Keratinocyte (primary cell): ENCODE data around the gene SNX15. TPM values are rescaled to one million over a fixed set of nuclear protein-coding genes. Genes with fewer than 3 reads are reported as not detected.

Source experiments
- DNase-seq: peaks from one replicate; pipeline ENCODE4 v3.0.0-alpha.2; 2011; ENCODE audit warnings: low read depth, missing footprints, low spot score
- FAIRE-seq: peaks from 2 replicates; lab custom pipeline; 2011; peaks lifted over from hg19 to GRCh38; lab: Jason Lieb, UNC
- H2AFZ ChIP-seq: 2 replicates; pipeline ENCODE4 v1.6.0; 2012; ENCODE audit warnings: low read length, control low read depth, inconsistent platforms; ENCODE audit not compliant: control insufficient read depth
- H3K27ac ChIP-seq: 2 replicates; pipeline ENCODE4 v1.5.1; 2011; ENCODE audit warnings: low read length; ENCODE audit not compliant: control insufficient read depth, insufficient read depth
- H3K27me3 ChIP-seq: 3 replicates; pipeline ENCODE4 v1.6.0; 2011; ENCODE audit warnings: low read length; ENCODE audit not compliant: control insufficient read depth, insufficient read depth; ENCODE audit errors: extremely low read depth
- H3K36me3 ChIP-seq, 2 experiments: 2 replicates in 1 of 2; 3 replicates in 1 of 2; pipeline ENCODE4 v1.5.1; 2011; ENCODE audit warnings: low read length in 2 of 2, mild to moderate bottlenecking in 1 of 2; ENCODE audit not compliant: control insufficient read depth in 2 of 2, insufficient read depth in 2 of 2; ENCODE audit errors: extremely low read depth in 1 of 2
- H3K4me1 ChIP-seq: 3 replicates; pipeline ENCODE4 v1.5.1; 2011; ENCODE audit warnings: low read length; ENCODE audit not compliant: control insufficient read depth, insufficient read depth; ENCODE audit errors: extremely low read depth
- H3K4me2 ChIP-seq: 3 replicates; pipeline ENCODE4 v1.6.0; 2011; ENCODE audit warnings: low read depth, low read length; ENCODE audit not compliant: control insufficient read depth, insufficient read depth; ENCODE audit errors: extremely low read depth
- H3K4me3 ChIP-seq, 3 experiments: fragments of 200-600 bp in 1 of 3; sonication (generic) in 1 of 3; 2 replicates in 2 of 3; 3 replicates in 1 of 3; pipeline ENCODE4 v1.5.1; 2011 to 2016; ENCODE audit warnings: low read length in 3 of 3, mild to moderate bottlenecking in 3 of 3, control low read depth in 2 of 3, inconsistent platforms in 1 of 3, low read depth in 1 of 3, mixed read lengths in 1 of 3, mixed run types in 1 of 3, moderate library complexity in 1 of 3; ENCODE audit not compliant: control insufficient read depth in 2 of 3, insufficient read depth in 2 of 3; ENCODE audit errors: extremely low read depth in 1 of 3
- H3K79me2 ChIP-seq: 2 replicates; pipeline ENCODE4 v1.6.0; 2012; ENCODE audit warnings: low read length; ENCODE audit not compliant: control insufficient read depth, insufficient read depth
- H3K9ac ChIP-seq: 3 replicates; pipeline ENCODE4 v1.6.0; 2011; ENCODE audit warnings: low read length; ENCODE audit not compliant: control insufficient read depth, insufficient read depth; ENCODE audit errors: extremely low read depth
- H3K9me1 ChIP-seq: 3 replicates; pipeline ENCODE4 v1.6.0; 2011; ENCODE audit warnings: low read length; ENCODE audit not compliant: control insufficient read depth, insufficient read depth; ENCODE audit errors: extremely low read depth
- H3K9me3 ChIP-seq: 2 replicates; pipeline ENCODE4 v1.5.1; 2012; ENCODE audit warnings: low read depth, low read length; ENCODE audit not compliant: control insufficient read depth
- H4K20me1 ChIP-seq: 3 replicates; pipeline ENCODE4 v1.6.0; 2011; ENCODE audit warnings: low read length; ENCODE audit not compliant: control insufficient read depth, insufficient read depth; ENCODE audit errors: extremely low read depth
- CTCF ChIP-seq, 3 experiments: IDR thresholded peaks in 1 of 3; conservative IDR thresholded peaks in 1 of 3; optimal IDR thresholded peaks in 1 of 3; 2 replicates in 2 of 3; 3 replicates in 1 of 3; pipeline versions ENCODE3 to v1.5.1; 2011; ENCODE audit warnings: low read length in 3 of 3, mild to moderate bottlenecking in 3 of 3, moderate library complexity in 2 of 3, control low read depth in 1 of 3, inconsistent platforms in 1 of 3; ENCODE audit not compliant: insufficient read depth in 2 of 3; ENCODE audit errors: extremely low read depth in 1 of 3
- EZH2 ChIP-seq: IDR thresholded peaks from one replicate; pipeline ENCODE4 v1.6.1; 2012; ENCODE audit warnings: inconsistent platforms, mild to moderate bottlenecking, low read length, moderate library complexity
- dilution Hi-C: fragments of 300-500 bp; cut with MboI; formaldehyde crosslinking; loops from one replicate; pipeline ENCODE4 v1.7.0; 2020; ENCODE audit warnings: low sequenced_read_pairs; ENCODE audit not compliant: extremely low pct_ligation_motif_present
- polyA plus RNA-seq, 5 experiments: library from polyadenylated mRNA; depleted of rRNA in 3 of 5; stranded (reverse) in 3 of 5; stranded (forward) in 1 of 5; unstranded in 1 of 5; fragments of >200 nt; gene quantifications; 1 replicate in 1 of 5; 2 replicates in 3 of 5; 3 replicates in 1 of 5; pipeline versions ENCODE4 v1.2.1 to v1.2.3, GENCODE V29; 2011 to 2012; ENCODE audit warnings: missing spikeins in 2 of 5, low read depth in 1 of 5, low replicate concordance in 1 of 5

Gene SNX15
- polyA plus RNA-seq, 1 donor (not counting 4 experiments of a cell fraction or from before 2014, with no cell fraction given), result 1.8 TPM

- H3K9ac ChIP-seq, result no peak overlapping the region
- TF ChIP-seq EZH2 (no peak), CTCF (optimal IDR thresholded peaks at IDR 0.05 in 1 of 3, IDR thresholded peaks at IDR 0.05 in 1 of 3, conservative IDR thresholded peaks at IDR 0.05 in 1 of 3; ENCODE audit: extremely low read depth in 1 of 3, insufficient read depth in 2 of 3, low read length in 3 of 3) (no peak)
- H3K4me1 ChIP-seq, result no peaks in the 10 kb centered on the region
- no peak for FAIRE-seq
- H3K9me1 ChIP-seq, result no peaks in the 10 kb centered on the region
- H2AFZ ChIP-seq, result no peak overlapping the region
- no peaks in the 10 kb centered on the region for H3K79me2 ChIP-seq
- DNase-seq, result no peak
- no peak overlapping the region for H3K4me2 ChIP-seq
- H3K9me3 ChIP-seq, result no peaks in the 10 kb centered on the region
- H3K27ac ChIP-seq, result no peak overlapping the region
- no peaks in the 10 kb centered on the region for H3K36me3 ChIP-seq
- dilution Hi-C loops, result no loop called here
- H3K4me3 ChIP-seq, result no peak overlapping the region
- H3K27me3 ChIP-seq, result no peaks in the 10 kb centered on the region
- no peaks in the 10 kb centered on the region for H4K20me1 ChIP-seq
Observed at GRCh38 chr11:64990222-64990923, 36.9 kb upstream of the SNX15 start.

GRCh38 chr11:64994318-64994717 lies 32.9 kb upstream of the SNX15 start:
- no peak overlapping the region for H3K27ac ChIP-seq
- no peak overlapping the region for H3K4me2 ChIP-seq
- H3K27me3 ChIP-seq, result no peaks in the 10 kb centered on the region
- DNase-seq, result no peak
- no peak for FAIRE-seq
- no peaks in the 10 kb centered on the region for H3K9me1 ChIP-seq
- no peak for TF ChIP-seq CTCF (optimal IDR thresholded peaks at IDR 0.05 in 1 of 3, IDR thresholded peaks at IDR 0.05 in 1 of 3, conservative IDR thresholded peaks at IDR 0.05 in 1 of 3; ENCODE audit: extremely low read depth in 1 of 3, insufficient read depth in 2 of 3, low read length in 3 of 3)
- TF ChIP-seq EZH2, result no peak
- no peaks in the 10 kb centered on the region for H3K36me3 ChIP-seq
- no peaks in the 10 kb centered on the region for H3K79me2 ChIP-seq
- H3K9ac ChIP-seq, result no peak overlapping the region
- no peak overlapping the region for H2AFZ ChIP-seq
- no peaks in the 10 kb centered on the region for H4K20me1 ChIP-seq
- H3K9me3 ChIP-seq, result no peaks in the 10 kb centered on the region
- H3K4me1 ChIP-seq, result no peaks in the 10 kb centered on the region
- H3K4me3 ChIP-seq, result no peak overlapping the region
- dilution Hi-C loops, result no loop called here
